Adrenal gland (tissue), 12 donors: Measurements from ENCODE around the gene BRD1. TPM values are rescaled to one million over a fixed set of nuclear protein-coding genes. Genes with fewer than 3 reads are reported as not detected.
A peak's percentile ranks its signal among the peaks of the same experiment; 100 is the strongest.
"Not testable (repeated sequence)": the region's sequence is repeated elsewhere in the genome, so short reads cannot be mapped to it uniquely, and the experiment has no call there.

Experiments
- DNase-seq, 7 donors: peaks; one replicate each; pipeline ENCODE4 v3.0.0-alpha.2; 2019 to 2020
- H3K27ac ChIP-seq, 5 donors: fragments of 200-600 bp; sonication (generic) in 4 of 5; 1 replicate in 3 of 5; 2 replicates in 2 of 5; pipeline versions ENCODE4 v1.5.1 to v1.8.0; 2016 to 2020; ENCODE audit warnings: mild to moderate bottlenecking in 1 of 5
- H3K27me3 ChIP-seq: fragments of 200-600 bp; 2 replicates; pipeline ENCODE4 v1.8.0; 2021
- H3K36me3 ChIP-seq, 2 donors: fragments of 200-600 bp; replicated peaks in 1 of 2; 1 replicate in 1 of 2; 2 replicates in 1 of 2; pipeline versions ENCODE4 v1.5.1 to v1.8.0; 2018 to 2022
- H3K4me1 ChIP-seq, 2 donors: fragments of 200-600 bp; replicated peaks in 1 of 2; 1 replicate in 1 of 2; 2 replicates in 1 of 2; pipeline versions ENCODE4 v1.5.1 to v1.8.0; 2018 to 2021
- H3K4me3 ChIP-seq, 4 donors: fragments of 200-600 bp; sonication (generic) in 3 of 4; one replicate each; pipeline ENCODE4 v1.5.1; 2016 to 2018
- H3K9me3 ChIP-seq, 3 donors: fragments of 200-600 bp; sonication (generic) in 1 of 3; replicated peaks in 1 of 3; 1 replicate in 2 of 3; 2 replicates in 1 of 3; pipeline versions ENCODE4 v1.5.1 to v1.8.0; 2016 to 2021
- POLR2A ChIP-seq, 2 donors: fragments of 450-650 bp; IDR thresholded peaks; one replicate each; pipeline ENCODE4 v1.6.1; 2017; ENCODE audit warnings: antibody characterized with exemption in 2 of 2, mild to moderate bottlenecking in 2 of 2, moderate library complexity in 1 of 2
- WGBS, 4 donors: extraction: QIAGEN DNeasy Blood & Tissue Kit in 2 of 4; methylation state at CpG; one replicate each; pipeline versions ENCODE4 v1.1.5 to v1.1.7; 2013 to 2017; 5-methylcytosine and 5-hydroxymethylcytosine counted together
- intact Hi-C, 2 donors: fragments of 100-400 bp; cut with DNase I; formaldehyde crosslinking; loops; one replicate each; pipeline versions ENCODE4 v1.14.1 to v1.15.0; 2022 to 2023
- polyA plus RNA-seq, 3 donors: library from polyadenylated mRNA; stranded (reverse); fragments of 200-250 nt in 2 of 3; fragments of 350-450 nt in 1 of 3; fragmentation: Illumina TruSeq in 1 of 3; extraction: RNeasy Lipid Tissue Mini Kit (QIAGEN cat#74804) in 1 of 3; gene quantifications; one replicate each; pipeline ENCODE4 v1.2.3, GENCODE V29; 2013 to 2014
- total RNA-seq, 9 donors: library from RNA; depleted of rRNA in 4 of 9; stranded (reverse); fragments of >200 nt in 4 of 9; fragments of 120-200 nt in 1 of 9; fragmentation: NEBNext Ultra II Directional in 1 of 9; extraction: Animal tissue kit (Norgen Biotek cat#: 25700) in 1 of 9; gene quantifications; one replicate each; pipeline versions ENCODE4 v1.1.0 to v1.2.4, GENCODE V29; 2013 to 2023
- TF ChIP-seq, protein P1 (sequence below), 6 experiments: fragments of 450-650 bp in 4 of 6; fragments of 200-600 bp in 2 of 6; sonication (generic) in 1 of 6; IDR thresholded peaks; 1 replicate in 5 of 6; 2 replicates in 1 of 6; pipeline versions ENCODE4 v1.5.1 to v1.8.0; 2016 to 2021; ENCODE audit warnings: antibody characterized with exemption in 6 of 6, mild to moderate bottlenecking in 2 of 6, moderate library complexity in 1 of 6
- donor health status: healthy with polysubstance abuse.
- donor health status: Bipolar disorder and iron deficiency.
- donor health status: DM: yes; HTN: yes; CAD: no.
- donor health status: DM: no; HTN: no; CAD: no.
- donor health status: DM: no; HTN: no; CAD: no.
- donor health status: DM: yes; HTN: yes; CAD: no.

Gene BRD1
- total and polyA plus RNA-seq, 12 donors = 9.4 to 62.4 (median 26.6) TPM

DNA sequence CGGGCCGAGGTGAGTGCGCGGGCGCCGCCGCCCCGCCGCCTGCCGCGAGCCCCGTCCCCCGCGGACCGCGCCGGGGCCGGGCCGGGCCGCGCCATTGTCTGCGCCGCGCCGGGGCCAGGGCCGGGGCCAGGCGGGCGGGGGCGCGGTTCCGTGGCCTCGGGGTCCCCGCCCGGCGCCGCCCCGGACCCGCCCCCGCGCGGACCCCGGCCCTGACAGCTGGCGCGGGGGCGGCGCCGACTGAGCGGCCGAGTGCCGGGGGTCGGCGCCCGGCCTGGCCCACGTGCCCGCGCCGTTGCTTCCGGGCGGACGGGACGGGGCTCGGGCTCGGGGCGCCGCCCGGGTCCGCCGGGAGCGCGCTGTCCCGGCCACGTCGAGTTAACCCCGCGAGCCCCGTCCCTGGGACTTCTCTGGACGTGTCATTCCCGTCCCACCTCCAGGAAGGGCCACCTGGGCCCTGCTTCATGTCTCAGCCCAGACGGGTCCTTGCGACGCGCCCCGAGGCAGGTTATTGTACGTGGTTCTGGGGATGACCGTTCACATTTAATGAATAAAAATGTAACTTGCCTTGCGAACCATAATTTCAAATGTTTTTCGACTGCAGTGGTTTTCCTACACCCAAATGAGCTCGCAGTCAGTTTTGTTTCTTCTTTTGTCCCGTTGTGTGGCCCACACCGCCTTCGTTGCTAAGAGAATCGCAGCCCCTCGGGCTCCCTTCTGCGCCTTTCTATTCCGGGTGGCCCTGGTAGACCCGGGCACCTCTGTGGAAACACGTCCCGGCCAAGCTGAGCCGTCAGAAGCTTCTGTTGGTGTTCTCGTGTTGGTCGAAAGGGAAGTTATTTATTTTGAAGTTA lies 26.5 kb upstream of the BRD1 start:
- peak in 6 of 7 donors; percentile 25 to 50 (median 44) for DNase-seq
- intact Hi-C loops = loop anchor here (10.0 kb wide), 1 partner anchor 61 kb away; the partner anchor contains the start of genes ALG12 (in 2 of the 2) and CRELD2 (in 2 of the 2)
- H3K27me3 ChIP-seq = peaks cover 10% of the 10 kb centered on the region
- peaks cover 14 to 32% of the 10 kb centered on the region in 2 donors for H3K4me1 ChIP-seq
- H3K4me3 ChIP-seq = peak overlapping the region in 3 of 4 donors; percentile 13 to 82 (median 27)
- H3K36me3 ChIP-seq = no peaks in the 10 kb centered on the region
- TF ChIP-seq POLR2A (IDR thresholded peaks at IDR 0.05) = no peak
- TF ChIP-seq, protein P1, sequence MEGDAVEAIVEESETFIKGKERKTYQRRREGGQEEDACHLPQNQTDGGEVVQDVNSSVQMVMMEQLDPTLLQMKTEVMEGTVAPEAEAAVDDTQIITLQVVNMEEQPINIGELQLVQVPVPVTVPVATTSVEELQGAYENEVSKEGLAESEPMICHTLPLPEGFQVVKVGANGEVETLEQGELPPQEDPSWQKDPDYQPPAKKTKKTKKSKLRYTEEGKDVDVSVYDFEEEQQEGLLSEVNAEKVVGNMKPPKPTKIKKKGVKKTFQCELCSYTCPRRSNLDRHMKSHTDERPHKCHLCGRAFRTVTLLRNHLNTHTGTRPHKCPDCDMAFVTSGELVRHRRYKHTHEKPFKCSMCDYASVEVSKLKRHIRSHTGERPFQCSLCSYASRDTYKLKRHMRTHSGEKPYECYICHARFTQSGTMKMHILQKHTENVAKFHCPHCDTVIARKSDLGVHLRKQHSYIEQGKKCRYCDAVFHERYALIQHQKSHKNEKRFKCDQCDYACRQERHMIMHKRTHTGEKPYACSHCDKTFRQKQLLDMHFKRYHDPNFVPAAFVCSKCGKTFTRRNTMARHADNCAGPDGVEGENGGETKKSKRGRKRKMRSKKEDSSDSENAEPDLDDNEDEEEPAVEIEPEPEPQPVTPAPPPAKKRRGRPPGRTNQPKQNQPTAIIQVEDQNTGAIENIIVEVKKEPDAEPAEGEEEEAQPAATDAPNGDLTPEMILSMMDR (IDR thresholded peaks at IDR 0.05) = no peak
- no peaks in the 10 kb centered on the region for H3K9me3 ChIP-seq
- H3K27ac ChIP-seq = peak overlapping the region in 3 of 5 donors; percentile 49 to 96 (median 61)
- 3 to 12% (median 5%) methylated on average over 21 to 100 of the region's 101 CpGs for WGBS, 4 donors

DNA sequence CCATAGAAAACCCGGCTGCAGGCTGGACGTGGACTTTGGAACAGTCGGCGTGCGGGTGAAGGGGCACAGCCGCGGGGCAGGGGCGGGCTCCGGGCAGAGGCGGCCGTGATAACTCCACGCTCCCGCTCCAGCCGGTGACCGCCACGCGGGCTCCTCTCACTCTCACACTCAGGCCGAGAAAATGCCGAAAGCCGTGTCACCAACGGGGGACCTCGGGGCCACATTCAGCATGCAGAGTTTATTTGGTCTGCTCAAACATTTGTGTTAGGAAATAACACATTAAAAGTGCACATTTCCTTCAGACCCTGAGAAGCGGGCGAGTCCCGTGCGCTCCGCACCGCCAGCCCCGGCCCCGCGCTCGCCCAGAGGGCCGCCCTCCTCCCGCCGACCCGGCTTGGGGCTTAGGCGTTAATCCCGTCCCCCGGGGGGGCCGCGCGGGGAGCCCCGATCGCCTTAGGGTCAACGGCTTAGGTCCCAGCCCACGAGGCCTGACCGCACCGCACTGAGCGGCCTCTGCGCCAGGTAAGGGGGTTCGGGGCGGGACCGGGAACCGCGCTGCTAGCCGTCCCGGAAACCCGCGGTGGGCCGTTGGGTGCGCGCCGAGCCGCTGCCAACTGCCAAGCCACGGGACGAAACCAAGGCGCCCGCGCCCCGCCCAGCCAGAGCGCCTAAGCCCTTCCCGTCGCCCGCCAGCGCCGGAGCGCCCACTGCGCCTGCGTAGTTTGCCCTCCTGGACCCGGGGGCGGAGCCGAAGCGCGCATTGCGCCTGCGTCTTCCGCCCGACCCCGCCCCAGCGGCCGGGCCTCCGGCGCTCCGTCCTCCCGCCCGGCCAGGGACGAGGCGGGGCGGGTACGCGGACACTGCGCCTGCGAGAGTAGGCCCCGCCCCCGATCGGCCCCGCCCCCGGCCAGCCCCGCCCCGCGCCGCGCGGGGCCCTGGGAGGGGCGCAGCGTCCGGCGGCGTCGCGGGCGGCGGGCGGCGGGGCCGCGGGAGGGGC lies 25.5 kb upstream of the BRD1 start, which contains the start of gene ZBED4:
Gene ZBED4, plus strand, starts transcription at position 947 of the 997 bp plus-strand sequence. CDS start 29,819 bp downstream, outside the sequence.
- peaks cover 20% of the 10 kb centered on the region for H3K27me3 ChIP-seq
- WGBS, 4 donors = 0 to 1% (median 1%) methylated on average over 20 to 113 of the region's 127 CpGs
- H3K9me3 ChIP-seq = no peaks in the 10 kb centered on the region
- DNase-seq = peak; percentile 96 to 98 (median 97)
- peak within 1 kb of the TSS in 3 of 4 donors; percentile 22 to 82 (median 73) for H3K4me3 ChIP-seq
- H3K36me3 ChIP-seq = no peaks in the 10 kb centered on the region
- H3K27ac ChIP-seq = peak within 1 kb of the TSS; percentile 62 to 96 (median 84)
- peaks cover 25 to 42% of the 10 kb centered on the region in 2 donors for H3K4me1 ChIP-seq
- TF ChIP-seq, protein P1 (IDR thresholded peaks at IDR 0.05) = no peak
- peak; percentile 60 to 74 for TF ChIP-seq POLR2A (IDR thresholded peaks at IDR 0.05)
- intact Hi-C loops = loop anchor here (10.0 kb wide), 1 partner anchor 62 kb away; the partner anchor contains the start of genes ALG12 (in 2 of the 2) and CRELD2 (in 2 of the 2)

DNA sequence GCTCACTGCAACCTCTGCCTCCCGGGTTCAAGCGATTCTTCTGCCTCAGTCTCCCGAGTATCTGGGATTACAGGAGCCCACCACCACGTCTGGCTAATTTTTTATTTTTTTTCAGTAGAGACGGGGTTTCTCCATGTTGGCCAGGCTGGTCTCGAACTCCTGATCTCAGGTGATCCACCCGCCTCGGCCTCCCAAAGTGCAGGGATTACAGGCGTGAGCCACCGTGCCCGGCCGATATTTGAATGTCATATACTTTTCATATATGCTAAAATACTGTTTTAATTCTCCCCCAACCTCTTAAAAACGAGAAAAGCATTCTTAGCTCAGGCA lies 24.9 kb upstream of the BRD1 start:
- DNase-seq, H3K36me3 ChIP-seq, H3K9me3 ChIP-seq: not testable (repeated sequence)
- Histone ChIP-seq H3K27me3 (peaks cover 21% of the 10 kb centered on the region), H3K4me1 (peaks cover 25 to 42% of the 10 kb centered on the region in 2 donors), H3K27ac (peak overlapping the region in 4 of 5 donors; percentile 62 to 96 (median 88)), H3K4me3 (peak overlapping the region in 2 of 4 donors; percentile 69 to 73)
- intact Hi-C loops = loop anchor here (10.0 kb wide), 1 partner anchor 62 kb away; the partner anchor contains the start of genes ALG12 (in 2 of the 2) and CRELD2 (in 2 of the 2)
- 52 to 61% (median 57%) methylated on average over 13 of the region's 13 CpGs for WGBS, 4 donors

DNA sequence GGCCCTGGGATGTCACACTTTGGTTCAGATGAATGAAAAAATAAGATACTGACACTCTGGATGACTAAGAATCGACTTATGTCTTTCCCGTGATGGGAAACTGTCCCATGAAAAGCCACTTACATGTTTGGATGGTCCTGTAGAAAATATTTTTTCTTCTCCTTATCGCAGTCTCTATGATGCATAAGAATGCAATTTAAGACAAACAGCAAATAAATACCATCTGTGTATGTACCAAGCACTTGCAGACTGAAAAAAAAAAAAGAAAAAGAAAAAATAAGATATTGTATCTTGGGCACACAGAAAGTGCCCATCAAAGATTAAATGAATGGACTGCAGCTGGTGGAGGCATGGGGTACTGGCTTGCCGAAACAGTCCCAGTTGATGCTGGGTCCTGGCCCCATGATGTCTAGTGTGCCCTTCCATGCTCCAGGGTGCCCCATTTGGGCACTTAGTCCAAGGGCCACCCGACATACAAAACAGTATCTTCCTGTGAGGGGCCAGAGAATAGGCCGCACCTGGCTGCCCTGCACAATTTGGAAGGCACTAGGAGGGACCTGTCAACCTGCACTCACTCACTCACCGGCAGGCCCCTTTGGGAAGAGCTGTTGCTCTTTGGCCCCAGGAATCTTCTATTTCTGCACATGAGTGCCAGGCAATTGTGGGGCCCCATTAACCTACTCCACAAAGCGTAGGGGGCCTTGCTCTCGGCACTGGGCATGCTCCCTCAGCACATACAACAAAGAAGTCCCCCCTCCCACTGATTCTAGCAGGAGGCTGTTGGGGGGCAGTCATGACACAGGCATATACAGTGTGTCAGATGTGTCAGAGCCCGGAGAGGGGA lies 23.5 kb upstream of the BRD1 start:
- DNase-seq = no peak
- no peak overlapping the region for H3K27ac ChIP-seq
- H3K9me3 ChIP-seq = no peaks in the 10 kb centered on the region
- H3K4me1 ChIP-seq = peaks cover 21 to 40% of the 10 kb centered on the region in 2 donors
- H3K4me3 ChIP-seq = no peak overlapping the region
- no peak for TF ChIP-seq POLR2A (IDR thresholded peaks at IDR 0.05)
- TF ChIP-seq, protein P1 (IDR thresholded peaks at IDR 0.05) = no peak
- peaks cover 21% of the 10 kb centered on the region for H3K27me3 ChIP-seq
- 80 to 85% (median 81%) methylated on average over 8 to 10 of the region's 10 CpGs for WGBS, 4 donors
- intact Hi-C loops = loop anchor here (10.0 kb wide), 1 partner anchor 64 kb away; the partner anchor contains the start of genes ALG12 (in 2 of the 2) and CRELD2 (in 2 of the 2)
- H3K36me3 ChIP-seq = no peaks in the 10 kb centered on the region
